DND-41 (cell line): ENCODE data around the gene ATP8A2.

Experiments
- ATAC-seq: fragments of 200-7000 bp; cut with Tn5 transposase; 3 replicates; pipeline ENCODE4 v1.9.1; 2021; ENCODE audit warnings: low read depth; ENCODE audit not compliant: insufficient read depth
- DNase-seq: peaks from one replicate; pipeline ENCODE4 v3.0.0-alpha.2; 2020
- H2AFZ ChIP-seq: 2 replicates; pipeline ENCODE4 v1.6.0; 2012; ENCODE audit warnings: low read depth, low read length
- H3K27ac ChIP-seq: 2 replicates; pipeline ENCODE4 v1.5.1; 2012; ENCODE audit warnings: low read length, inconsistent platforms
- H3K27me3 ChIP-seq: fragments of 200-600 bp; sonication (generic); 2 replicates; pipeline ENCODE4 v1.6.0; 2012; ENCODE audit warnings: low read length, mild to moderate bottlenecking, inconsistent platforms; ENCODE audit not compliant: insufficient read depth, poor library complexity
- H3K36me3 ChIP-seq: 2 replicates; pipeline ENCODE4 v1.5.1; 2012; ENCODE audit warnings: low read length, inconsistent platforms; ENCODE audit not compliant: insufficient read depth
- H3K4me1 ChIP-seq: 2 replicates; pipeline ENCODE4 v1.5.1; 2012; ENCODE audit warnings: mild to moderate bottlenecking, low read length; ENCODE audit not compliant: insufficient read depth
- H3K4me2 ChIP-seq: 2 replicates; pipeline ENCODE4 v1.6.0; 2012; ENCODE audit warnings: mild to moderate bottlenecking, moderate library complexity, low read length, inconsistent platforms; ENCODE audit not compliant: insufficient read depth
- H3K4me3 ChIP-seq, 2 experiments: fragments of 200-600 bp in 1 of 2; shearing (Covaris generic) in 1 of 2; 2 replicates each; pipeline ENCODE4 v1.5.1; 2012 to 2016; ENCODE audit warnings: inconsistent platforms in 2 of 2, low read length in 2 of 2, mild to moderate bottlenecking in 2 of 2, low read depth in 1 of 2, moderate library complexity in 1 of 2
- H3K79me2 ChIP-seq: 2 replicates; pipeline ENCODE4 v1.6.0; 2012; ENCODE audit warnings: low read length, inconsistent platforms; ENCODE audit not compliant: insufficient read depth
- H3K9ac ChIP-seq: 2 replicates; pipeline ENCODE4 v1.6.0; 2012; ENCODE audit warnings: low read depth, mild to moderate bottlenecking, inconsistent platforms, low read length, moderate library complexity
- H3K9me3 ChIP-seq: 2 replicates; pipeline ENCODE4 v1.5.1; 2012; ENCODE audit warnings: low read length, moderate library complexity, mild to moderate bottlenecking, inconsistent platforms; ENCODE audit not compliant: insufficient read depth, severe bottlenecking
- H4K20me1 ChIP-seq: 2 replicates; pipeline ENCODE4 v1.6.0; 2012; ENCODE audit warnings: low read length; ENCODE audit not compliant: insufficient read depth
- EZH2 ChIP-seq: IDR thresholded peaks from 3 replicates; pipeline ENCODE4 v1.6.1; 2012; ENCODE audit warnings: borderline replicate concordance, low read depth, mild to moderate bottlenecking, moderate library complexity, low read length, inconsistent platforms; ENCODE audit not compliant: severe bottlenecking
- TF ChIP-seq, protein P1 (sequence below): IDR thresholded peaks from 2 replicates; pipeline ENCODE4 v1.5.1; 2012; ENCODE audit warnings: borderline replicate concordance, low read length, moderate library complexity, mild to moderate bottlenecking; ENCODE audit not compliant: poor library complexity, severe bottlenecking; ENCODE audit errors: extremely low read depth

The ATP8A2 gene

DNA sequence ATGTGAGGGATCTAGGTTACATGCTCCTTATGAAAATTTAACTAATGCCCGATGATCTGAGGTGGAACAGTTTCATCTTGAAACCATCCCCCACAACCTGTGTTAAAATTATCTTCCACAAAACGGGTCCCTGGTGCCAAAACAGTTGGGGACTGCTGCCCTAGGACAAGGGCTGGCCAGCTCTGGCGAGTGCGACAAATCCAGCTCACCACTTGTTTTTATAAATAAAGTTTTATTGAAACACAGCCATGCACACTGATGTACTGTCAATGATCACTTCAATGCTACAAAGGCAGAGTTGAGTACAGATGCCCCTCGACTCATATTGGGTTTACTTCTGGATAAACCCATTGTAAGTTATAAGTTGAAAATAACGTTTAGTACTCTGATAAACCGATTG, 235.3 kb downstream of the ATP8A2 start:
- no peaks in the 10 kb centered on the region for H3K9me3 ChIP-seq
- H3K27ac ChIP-seq, result no peak overlapping the region
- no peaks in the 10 kb centered on the region for H3K27me3 ChIP-seq
- no peak for ATAC-seq
- no peaks in the 10 kb centered on the region for H3K4me1 ChIP-seq
- H3K9ac ChIP-seq, result no peak overlapping the region
- H3K36me3 ChIP-seq, result no peaks in the 10 kb centered on the region
- H3K4me2 ChIP-seq, result no peak overlapping the region
- H3K79me2 ChIP-seq, result no peaks in the 10 kb centered on the region
- DNase-seq, result no peak
- H3K4me3 ChIP-seq, result no peak overlapping the region
- H2AFZ ChIP-seq, result no peak overlapping the region
- no peaks in the 10 kb centered on the region for H4K20me1 ChIP-seq
- TF ChIP-seq, protein P1, sequence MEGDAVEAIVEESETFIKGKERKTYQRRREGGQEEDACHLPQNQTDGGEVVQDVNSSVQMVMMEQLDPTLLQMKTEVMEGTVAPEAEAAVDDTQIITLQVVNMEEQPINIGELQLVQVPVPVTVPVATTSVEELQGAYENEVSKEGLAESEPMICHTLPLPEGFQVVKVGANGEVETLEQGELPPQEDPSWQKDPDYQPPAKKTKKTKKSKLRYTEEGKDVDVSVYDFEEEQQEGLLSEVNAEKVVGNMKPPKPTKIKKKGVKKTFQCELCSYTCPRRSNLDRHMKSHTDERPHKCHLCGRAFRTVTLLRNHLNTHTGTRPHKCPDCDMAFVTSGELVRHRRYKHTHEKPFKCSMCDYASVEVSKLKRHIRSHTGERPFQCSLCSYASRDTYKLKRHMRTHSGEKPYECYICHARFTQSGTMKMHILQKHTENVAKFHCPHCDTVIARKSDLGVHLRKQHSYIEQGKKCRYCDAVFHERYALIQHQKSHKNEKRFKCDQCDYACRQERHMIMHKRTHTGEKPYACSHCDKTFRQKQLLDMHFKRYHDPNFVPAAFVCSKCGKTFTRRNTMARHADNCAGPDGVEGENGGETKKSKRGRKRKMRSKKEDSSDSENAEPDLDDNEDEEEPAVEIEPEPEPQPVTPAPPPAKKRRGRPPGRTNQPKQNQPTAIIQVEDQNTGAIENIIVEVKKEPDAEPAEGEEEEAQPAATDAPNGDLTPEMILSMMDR, result no peak
- TF ChIP-seq EZH2, result no peak

DNA sequence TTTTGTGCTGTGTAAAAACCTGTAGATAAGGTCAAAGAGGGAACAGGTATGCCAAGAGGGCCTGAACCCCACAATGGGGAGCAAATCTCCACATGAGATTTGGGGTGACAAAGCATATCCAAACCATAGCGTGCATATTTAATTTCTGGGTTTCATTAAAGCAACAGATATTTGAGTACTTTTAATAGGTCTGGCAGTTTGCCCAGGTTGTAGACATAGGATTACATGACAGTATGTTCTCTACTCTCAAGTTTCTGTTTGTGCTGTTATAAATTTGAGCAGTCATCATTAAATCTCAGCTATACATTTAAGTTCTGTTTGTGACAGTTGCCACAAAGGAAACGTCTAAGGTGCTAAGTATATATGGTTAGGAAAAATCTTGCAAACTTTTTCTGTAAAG, 236.4 kb downstream of the ATP8A2 start:
- ATAC-seq (no peak), DNase-seq (no peak)
- H4K20me1 ChIP-seq, result no peaks in the 10 kb centered on the region
- H3K79me2 ChIP-seq, result no peaks in the 10 kb centered on the region
- no peaks in the 10 kb centered on the region for H3K4me1 ChIP-seq
- no peak overlapping the region for H2AFZ ChIP-seq
- H3K36me3 ChIP-seq, result no peaks in the 10 kb centered on the region
- no peaks in the 10 kb centered on the region for H3K27me3 ChIP-seq
- no peak overlapping the region for H3K9ac ChIP-seq
- no peak overlapping the region for H3K27ac ChIP-seq
- no peak overlapping the region for H3K4me3 ChIP-seq
- H3K4me2 ChIP-seq, result no peak overlapping the region
- H3K9me3 ChIP-seq, result no peaks in the 10 kb centered on the region
- TF ChIP-seq, protein P1, result no peak
- TF ChIP-seq EZH2, result no peak

DNA sequence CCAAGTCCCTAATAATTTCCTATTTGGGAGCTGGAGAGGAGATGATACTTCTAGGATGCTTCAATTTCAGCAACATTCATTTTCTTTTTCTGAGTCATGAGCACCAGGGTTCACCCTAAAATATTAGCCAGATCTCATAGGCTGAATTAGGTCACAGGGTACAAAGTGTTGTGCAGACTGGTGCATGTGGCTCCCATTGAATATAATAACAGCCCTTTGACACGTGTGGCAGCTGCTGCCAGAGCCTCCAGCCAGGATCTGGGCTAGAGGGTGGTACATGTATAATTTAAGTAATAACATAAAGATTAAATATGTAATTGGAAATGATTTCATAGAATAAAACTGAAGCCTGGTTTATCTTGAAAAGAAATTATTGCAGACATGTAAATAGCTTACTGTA, 244.9 kb downstream of the ATP8A2 start:
- H3K27ac ChIP-seq, result no peak overlapping the region
- H3K79me2 ChIP-seq, result no peaks in the 10 kb centered on the region
- ATAC-seq (no peak), DNase-seq (no peak)
- H2AFZ ChIP-seq, result no peak overlapping the region
- H3K4me2 ChIP-seq, result no peak overlapping the region
- no peaks in the 10 kb centered on the region for H3K4me1 ChIP-seq
- no peak overlapping the region for H3K4me3 ChIP-seq
- no peaks in the 10 kb centered on the region for H4K20me1 ChIP-seq
- peaks cover 7% of the 10 kb centered on the region for H3K9me3 ChIP-seq
- TF ChIP-seq EZH2, result no peak
- H3K36me3 ChIP-seq, result no peaks in the 10 kb centered on the region
- H3K27me3 ChIP-seq, result no peaks in the 10 kb centered on the region
- no peak overlapping the region for H3K9ac ChIP-seq

DNA sequence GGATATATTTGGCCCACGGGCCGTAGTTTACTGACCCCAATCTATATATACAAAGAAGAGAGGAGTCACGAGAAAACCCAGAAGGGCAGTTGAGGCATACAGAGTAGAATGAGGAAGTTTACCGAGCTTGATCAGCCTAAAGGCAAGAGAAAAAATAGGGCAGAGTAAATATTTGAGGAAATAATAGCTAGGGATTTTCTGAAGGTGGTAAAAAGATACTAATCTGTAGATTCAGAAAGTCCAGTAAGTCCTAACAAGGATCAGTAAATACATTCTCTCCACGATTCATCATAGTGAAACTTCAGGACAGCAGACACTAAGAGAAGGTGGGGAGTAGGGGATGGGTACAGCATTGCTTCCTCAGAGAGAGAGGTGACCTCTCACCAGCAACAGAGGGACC, 248.1 kb downstream of the ATP8A2 start:
- no peak for TF ChIP-seq EZH2
- TF ChIP-seq, protein P1, result no peak
- Histone ChIP-seq H3K4me1 (no peaks in the 10 kb centered on the region), H3K4me2 (no peak overlapping the region), H3K79me2 (no peaks in the 10 kb centered on the region), H4K20me1 (no peaks in the 10 kb centered on the region), H3K27me3 (no peaks in the 10 kb centered on the region), H3K27ac (no peak overlapping the region), H3K9ac (no peak overlapping the region), H3K9me3 (peaks cover 4% of the 10 kb centered on the region), H3K4me3 (no peak overlapping the region), H3K36me3 (no peaks in the 10 kb centered on the region), H2AFZ (no peak overlapping the region)
- DNase-seq (no peak), ATAC-seq (no peak)
